Parathyroid adenoma (tissue), 2 donors: ENCODE measurements around the gene ANTXR1.

Experiments
- H2AFZ ChIP-seq: fragments of 300-600 bp; sonication (generic); one replicate; pipeline ENCODE4 v1.7.0; 2017; ENCODE audit warnings: antibody characterized with exemption, mild to moderate bottlenecking
- H3K27ac ChIP-seq: fragments of 300-600 bp; sonication (generic); one replicate; pipeline ENCODE4 v1.7.0; 2017
- H3K27me3 ChIP-seq: fragments of 300-600 bp; sonication (generic); one replicate; pipeline ENCODE4 v1.7.0; 2017; ENCODE audit warnings: low read length; ENCODE audit not compliant: control insufficient read depth, insufficient read depth
- H3K36me3 ChIP-seq: fragments of 300-600 bp; sonication (generic); one replicate; pipeline ENCODE4 v1.7.0; 2017; ENCODE audit warnings: low read length; ENCODE audit not compliant: control insufficient read depth, insufficient read depth
- H3K4me1 ChIP-seq: fragments of 300-600 bp; sonication (generic); one replicate; pipeline ENCODE4 v1.7.0; 2017; ENCODE audit warnings: control low read depth
- H3K4me2 ChIP-seq: fragments of 300-600 bp; sonication (generic); one replicate; pipeline ENCODE4 v1.7.0; 2017; ENCODE audit warnings: low read length
- H3K4me3 ChIP-seq: fragments of 300-600 bp; sonication (generic); one replicate; pipeline ENCODE4 v1.7.0; 2017; ENCODE audit warnings: low read depth, low read length
- H3K79me2 ChIP-seq: fragments of 300-600 bp; sonication (generic); one replicate; pipeline ENCODE4 v1.7.0; 2017; ENCODE audit warnings: control low read depth
- H3K9ac ChIP-seq: fragments of 300-600 bp; sonication (generic); one replicate; pipeline ENCODE4 v1.7.0; 2017; ENCODE audit warnings: mild to moderate bottlenecking
- H3K9me3 ChIP-seq: fragments of 300-600 bp; sonication (generic); one replicate; pipeline ENCODE4 v1.7.0; 2017; ENCODE audit warnings: low read length; ENCODE audit not compliant: control insufficient read depth
- CTCF ChIP-seq: fragments of 300-600 bp; sonication (generic); IDR thresholded peaks from one replicate; pipeline ENCODE4 v1.7.0; 2017; ENCODE audit warnings: antibody characterized with exemption, mild to moderate bottlenecking
- donor health status: primary hyperparathyroidism.

The ANTXR1 gene

GRCh38 chr2:69114534-69114933, 101.6 kb downstream of the ANTXR1 start:
- no peaks in the 10 kb centered on the region for H3K36me3 ChIP-seq
- TF ChIP-seq CTCF = no peak

DNA sequence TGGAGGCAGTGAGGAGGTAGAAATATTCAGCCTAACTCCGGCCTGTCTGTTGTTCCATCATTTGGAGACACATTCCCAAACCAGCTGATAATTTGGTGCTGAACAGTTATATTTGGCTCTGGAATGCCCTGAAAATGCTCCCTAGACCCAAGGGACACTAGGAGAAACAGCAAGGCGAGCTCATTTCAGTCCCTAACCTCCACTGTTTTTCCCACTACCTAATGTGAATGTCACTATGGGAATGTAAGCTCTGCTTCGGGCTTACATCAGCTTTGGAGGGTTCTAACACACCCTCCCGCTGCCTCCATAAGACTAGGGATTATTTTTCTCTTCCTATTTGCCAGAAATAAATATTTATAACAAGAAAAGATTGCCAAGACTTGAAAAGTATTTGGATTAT, 103.5 kb downstream of the ANTXR1 start:
- no peak overlapping the region for H3K27ac ChIP-seq

More at GRCh38 chr2:69114534-69114933, 101.6 kb downstream of the ANTXR1 start:
- H3K9me3 ChIP-seq = no peaks in the 10 kb centered on the region
- H3K4me2 ChIP-seq = no peak overlapping the region
- H3K79me2 ChIP-seq = no peaks in the 10 kb centered on the region
- H2AFZ ChIP-seq = no peak overlapping the region
- H3K27ac ChIP-seq = no peak overlapping the region
- no peak overlapping the region for H3K9ac ChIP-seq
- no peaks in the 10 kb centered on the region for H3K27me3 ChIP-seq
- H3K4me3 ChIP-seq = no peak overlapping the region
- no peaks in the 10 kb centered on the region for H3K4me1 ChIP-seq

GRCh38 chr2:69118609-69119008, 105.6 kb downstream of the ANTXR1 start:
- Histone ChIP-seq H3K27me3 (no peaks in the 10 kb centered on the region), H3K4me1 (no peaks in the 10 kb centered on the region), H3K9me3 (no peaks in the 10 kb centered on the region), H2AFZ (no peak overlapping the region), H3K79me2 (no peaks in the 10 kb centered on the region), H3K9ac (no peak overlapping the region), H3K36me3 (no peaks in the 10 kb centered on the region), H3K4me2 (no peak overlapping the region), H3K4me3 (no peak overlapping the region), H3K27ac (no peak overlapping the region)
- TF ChIP-seq CTCF = no peak

More for the DNA sequence above, 103.5 kb downstream of the ANTXR1 start:
- Histone ChIP-seq H3K9me3 (no peaks in the 10 kb centered on the region), H3K79me2 (no peaks in the 10 kb centered on the region), H3K27me3 (no peaks in the 10 kb centered on the region), H3K4me2 (no peak overlapping the region), H3K4me3 (no peak overlapping the region), H2AFZ (no peak overlapping the region), H3K4me1 (no peaks in the 10 kb centered on the region), H3K9ac (no peak overlapping the region), H3K36me3 (no peaks in the 10 kb centered on the region)
- no peak for TF ChIP-seq CTCF

GRCh38 chr2:69119104-69119894, 106.3 kb downstream of the ANTXR1 start:
- Histone ChIP-seq H3K36me3 (no peaks in the 10 kb centered on the region), H3K4me1 (no peaks in the 10 kb centered on the region)

More at GRCh38 chr2:69119104-69119894, 106.3 kb downstream of the ANTXR1 start:
- no peaks in the 10 kb centered on the region for H3K79me2 ChIP-seq
- no peak overlapping the region for H3K4me2 ChIP-seq
- no peak overlapping the region for H2AFZ ChIP-seq
- no peak overlapping the region for H3K4me3 ChIP-seq
- H3K27me3 ChIP-seq = no peaks in the 10 kb centered on the region
- H3K9me3 ChIP-seq = no peaks in the 10 kb centered on the region
- no peak overlapping the region for H3K9ac ChIP-seq
- H3K27ac ChIP-seq = no peak overlapping the region
- no peak for TF ChIP-seq CTCF
